ENCODE measurements around the gene RBBP5. TPM values are rescaled to one million over a fixed set of nuclear protein-coding genes. Genes with fewer than 3 reads are reported as not detected.

Gene RBBP5
- total RNA-seq, 3 donors from 2014 or later (not counting 1 experiment from before 2014, with no cell fraction given) = 13.9 to 18.2 (median 17.8) TPM

DNA sequence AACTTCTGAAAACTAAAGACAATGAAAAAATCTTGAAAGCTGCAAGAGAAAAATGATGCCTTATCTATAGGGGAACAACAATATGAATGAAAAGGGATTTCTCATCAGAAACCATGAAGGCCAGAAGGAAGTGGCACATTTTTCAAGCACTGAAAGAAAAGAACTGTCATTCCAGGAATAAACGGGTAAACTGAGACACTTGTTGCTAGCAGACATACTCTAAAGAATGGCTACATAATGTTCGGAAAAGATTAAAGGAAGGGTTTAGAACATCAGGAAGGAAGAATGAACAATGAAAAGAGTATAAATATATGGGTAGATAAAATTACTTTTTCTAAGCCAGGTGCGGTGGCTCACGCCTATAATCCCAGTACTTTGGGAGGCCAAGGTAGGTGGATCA, 14.5 kb downstream of the RBBP5 start:
- H3K36me3 Mint-ChIP-seq = peaks cover 16% of the 10 kb centered on the region

DNA sequence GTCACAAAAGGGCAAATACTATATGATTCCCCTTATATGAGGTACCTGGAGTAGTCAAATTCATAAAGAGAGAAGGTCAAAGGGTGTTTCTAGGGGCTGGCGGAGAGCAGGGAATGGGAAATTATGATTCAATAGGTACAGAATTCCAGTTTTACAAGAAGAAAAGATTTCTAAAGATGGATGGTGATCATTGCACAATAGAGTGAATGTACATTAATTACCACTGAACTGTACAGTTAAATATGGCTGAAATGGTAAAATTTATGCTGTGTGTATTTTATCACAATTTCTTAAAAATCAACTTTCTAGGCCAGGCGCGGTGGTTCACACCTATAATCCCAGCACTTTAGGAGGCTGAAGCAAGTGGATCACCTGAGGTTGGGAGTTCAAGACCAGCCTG, 19.4 kb downstream of the RBBP5 start:
- no peak overlapping the region for H3K27ac Mint-ChIP-seq
- peaks cover 83% of the 10 kb centered on the region for H3K36me3 ChIP-seq (ENCODE audit: control insufficient read depth, insufficient read depth, low read length)
- H3K27ac ChIP-seq (ENCODE audit: low read length) = no peak overlapping the region
- H3K36me3 Mint-ChIP-seq = peaks cover 43% of the 10 kb centered on the region
- peaks cover 0 to 3% of the 10 kb centered on the region in 2 donors for H3K4me1 Mint-ChIP-seq
- no peak overlapping the region for H3K4me3 ChIP-seq (ENCODE audit: low read length)
- no peak overlapping the region for H3K4me3 Mint-ChIP-seq
- H3K9me3 ChIP-seq (ENCODE audit: control insufficient read depth, insufficient read depth, low read length) = no peaks in the 10 kb centered on the region
- intact Hi-C loops (cut with micrococcal nuclease) = no loop called here
- no peaks in the 10 kb centered on the region for H3K9me3 Mint-ChIP-seq
- no peaks in the 10 kb centered on the region for H3K4me1 ChIP-seq (ENCODE audit: control insufficient read depth, insufficient read depth, low read length)
- WGBS (ENCODE audit: insufficient coverage) = 91% methylated on average over 3 of the region's 3 CpGs
- DNase-seq (no peak), ATAC-seq (no peak)
- no peaks in the 10 kb centered on the region for H3K27me3 ChIP-seq (ENCODE audit: control insufficient read depth, insufficient read depth, low read length)
- TF ChIP-seq CTCF (IDR thresholded peaks at IDR 0.05) = no peak
- H3K27me3 Mint-ChIP-seq (ENCODE audit: low read depth in 2 of 2) = no peaks in the 10 kb centered on the region

More for the DNA sequence above, 14.5 kb downstream of the RBBP5 start:
- ATAC-seq = no peak
- Mint-ChIP-seq H3K27ac (no peak overlapping the region), H3K9me3 (no peaks in the 10 kb centered on the region), H3K4me3 (no peak overlapping the region), H3K27me3 (ENCODE audit: low read depth in 2 of 2) (no peaks in the 10 kb centered on the region), H3K4me1 (peaks cover 3 to 5% of the 10 kb centered on the region in 2 donors)
- no peak for TF ChIP-seq CTCF (IDR thresholded peaks at IDR 0.05)
- H3K27me3 ChIP-seq (ENCODE audit: control insufficient read depth, insufficient read depth, low read length) = no peaks in the 10 kb centered on the region
- no peak overlapping the region for H3K27ac ChIP-seq (ENCODE audit: low read length)
- intact Hi-C loops (cut with micrococcal nuclease) = no loop called here
- whole genome bisulfite sequencing (ENCODE audit: insufficient coverage) = 98% methylated on average over 4 of the region's 4 CpGs
- no peaks in the 10 kb centered on the region for H3K4me1 ChIP-seq (ENCODE audit: control insufficient read depth, insufficient read depth, low read length)
- H3K4me3 ChIP-seq (ENCODE audit: low read length) = no peak overlapping the region
- DNase-seq = no peak
- H3K9me3 ChIP-seq (ENCODE audit: control insufficient read depth, insufficient read depth, low read length) = no peaks in the 10 kb centered on the region
- peaks cover 55% of the 10 kb centered on the region for H3K36me3 ChIP-seq (ENCODE audit: control insufficient read depth, insufficient read depth, low read length)

DNA sequence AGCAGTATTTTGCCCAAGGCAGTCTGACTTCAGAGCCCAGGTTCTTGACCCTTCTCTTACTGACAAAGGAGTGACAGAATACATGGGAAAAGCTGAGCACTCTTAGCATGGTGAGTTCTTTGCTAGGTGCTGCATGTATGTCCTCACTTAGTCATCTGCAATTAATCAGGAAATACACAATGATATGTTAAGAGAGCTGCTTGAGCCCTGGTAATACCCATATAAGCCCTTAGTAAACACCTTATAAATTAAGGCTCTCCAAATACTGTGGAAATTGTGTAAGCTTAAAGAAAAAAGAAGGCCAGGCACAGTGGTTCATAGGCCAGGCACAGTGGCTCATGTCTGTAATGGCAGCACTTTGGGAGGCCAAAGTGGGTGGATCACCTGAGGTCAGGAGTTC, 23.5 kb downstream of the RBBP5 start:
- Histone ChIP-seq H3K4me1 (ENCODE audit: control insufficient read depth, insufficient read depth, low read length) (no peaks in the 10 kb centered on the region), H3K36me3 (ENCODE audit: control insufficient read depth, insufficient read depth, low read length) (peaks cover 92% of the 10 kb centered on the region), H3K27ac (ENCODE audit: low read length) (no peak overlapping the region), H3K9me3 (ENCODE audit: control insufficient read depth, insufficient read depth, low read length) (no peaks in the 10 kb centered on the region), H3K4me3 (ENCODE audit: low read length) (no peak overlapping the region), H3K27me3 (ENCODE audit: control insufficient read depth, insufficient read depth, low read length) (no peaks in the 10 kb centered on the region)
- Mint-ChIP-seq H3K36me3 (peaks cover 59% of the 10 kb centered on the region), H3K9me3 (no peaks in the 10 kb centered on the region), H3K4me3 (no peak overlapping the region), H3K27me3 (ENCODE audit: low read depth in 2 of 2) (no peaks in the 10 kb centered on the region), H3K27ac (no peak overlapping the region), H3K4me1 (no peaks in the 10 kb centered on the region)
- TF ChIP-seq CTCF (IDR thresholded peaks at IDR 0.05) = no peak
- DNase-seq = no peak
- intact Hi-C loops (cut with micrococcal nuclease) = no loop called here
- ATAC-seq = no peak

GRCh38 chr1:205095422-205095821, 26.4 kb downstream of the RBBP5 start:
- H3K4me3 Mint-ChIP-seq = no peak overlapping the region
- intact Hi-C loops (cut with micrococcal nuclease) = no loop called here
- Histone ChIP-seq H3K36me3 (ENCODE audit: control insufficient read depth, insufficient read depth, low read length) (peaks cover 90% of the 10 kb centered on the region), H3K27me3 (ENCODE audit: control insufficient read depth, insufficient read depth, low read length) (no peaks in the 10 kb centered on the region), H3K27ac (ENCODE audit: low read length) (no peak overlapping the region), H3K9me3 (ENCODE audit: control insufficient read depth, insufficient read depth, low read length) (no peaks in the 10 kb centered on the region), H3K4me3 (ENCODE audit: low read length) (no peak overlapping the region), H3K4me1 (ENCODE audit: control insufficient read depth, insufficient read depth, low read length) (no peaks in the 10 kb centered on the region)
- peaks cover 0 to 4% of the 10 kb centered on the region in 2 donors for H3K4me1 Mint-ChIP-seq
- no peaks in the 10 kb centered on the region for H3K9me3 Mint-ChIP-seq
- no peak for ATAC-seq
- peaks cover 52% of the 10 kb centered on the region for H3K36me3 Mint-ChIP-seq
- H3K27ac Mint-ChIP-seq = no peak overlapping the region
- no peaks in the 10 kb centered on the region for H3K27me3 Mint-ChIP-seq (ENCODE audit: low read depth in 2 of 2)
- DNase-seq = no peak
- no peak for TF ChIP-seq CTCF (IDR thresholded peaks at IDR 0.05)

Measured in natural killer cell (primary cell).